ENCODE data around the gene ZNF778. TPM values are rescaled to one million over a fixed set of nuclear protein-coding genes. Genes with fewer than 3 reads are reported as not detected.
A peak's percentile ranks its signal among the peaks of the same experiment; 100 is the strongest.

ZNF778 gene
- total and polyA plus RNA-seq, 2 of the 13 experiments (the other 11 are each of a cell fraction or from before 2014, with no cell fraction given), result 3.8 to 7.2 TPM

DNA sequence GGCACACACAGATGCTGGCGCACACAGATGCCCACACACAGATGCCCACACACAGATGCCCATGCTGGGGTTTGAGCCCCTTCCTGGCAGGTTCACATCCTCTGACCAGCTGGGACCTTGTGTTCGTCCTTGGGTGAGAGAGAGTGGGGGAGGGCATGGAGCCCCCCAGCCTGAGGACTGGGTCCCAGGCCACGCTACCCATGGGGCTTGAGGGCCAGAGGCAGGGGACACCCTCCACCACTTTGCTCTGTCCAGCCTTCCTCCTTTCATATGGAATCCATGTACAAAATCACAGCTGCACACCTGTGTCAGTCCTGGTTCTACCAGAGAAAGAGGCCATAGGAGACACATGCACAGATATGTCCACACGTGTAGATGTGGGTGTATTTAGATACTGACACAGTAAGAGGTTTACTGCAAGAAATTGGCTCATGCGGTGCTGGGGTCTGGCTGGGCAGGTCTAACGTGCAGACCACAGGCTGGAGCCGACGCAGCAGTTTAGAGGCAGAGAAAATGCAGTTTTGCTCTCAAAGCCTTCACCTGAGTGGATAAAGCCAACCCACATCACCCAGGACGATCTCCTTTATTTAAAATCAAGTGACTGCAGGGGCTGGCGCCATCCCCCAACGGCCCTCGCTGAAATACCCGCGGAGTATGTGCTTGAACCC is 28.0 kb upstream of the ZNF778 start:
- peak overlapping the region; percentile 99 for H3K27ac ChIP-seq (ENCODE audit: extremely low read length, insufficient read depth, low read length)
- in situ Hi-C loops (cut with HindIII; ENCODE audit: extremely low pct_ligation_motif_present, low pct_unique_long_range_greater_than_20kb), result no loop called here
- peaks cover 0 to 11% of the 10 kb centered on the region in 2 experiments; a peak in 3 of 5 replicates for H3K27me3 ChIP-seq (ENCODE audit: control insufficient read depth in 1 of 2, insufficient read depth in 2 of 2, low read length in 2 of 2)
- no peak for DNase-seq (ENCODE audit: low spot score)
- peak overlapping the region in 1 of 3 experiments; percentile 86; a peak in 2 of 6 replicates for H3K4me3 ChIP-seq (replicated peaks in 1 of 3; ENCODE audit: insufficient read depth in 1 of 3, low read depth in 2 of 3, low read length in 3 of 3)
- intact Hi-C loops (cut with micrococcal nuclease; ENCODE audit: unreplicated experiment), result no loop called here
- no peak overlapping the region for H2AFZ ChIP-seq (ENCODE audit: low read length)
- H3K4me2 ChIP-seq (ENCODE audit: low read depth, low read length), result peak overlapping the region; percentile 94
- peak; percentile 32 for FAIRE-seq
- no peaks in the 10 kb centered on the region for H3K36me3 ChIP-seq (replicated peaks in 1 of 2; ENCODE audit: control insufficient read depth in 1 of 2, insufficient read depth in 2 of 2, low read length in 2 of 2)
- POLR2A ChIA-PET, result no interaction called here
- peaks cover 6% of the 10 kb centered on the region for H3K79me2 ChIP-seq (ENCODE audit: insufficient read depth, low read length)
- WGBS (ENCODE audit: low lambda C conversion rate), result 17% methylated on average over 11 of the region's 14 CpGs
- peaks cover 37% of the 10 kb centered on the region for H3K4me1 ChIP-seq (ENCODE audit: insufficient read depth, low read length)
- no peak for ATAC-seq
- no peaks in the 10 kb centered on the region for H3K9me3 ChIP-seq (ENCODE audit: low read length)
- H3K9ac ChIP-seq (ENCODE audit: insufficient read depth, low read depth, low read length), result peak overlapping the region; percentile 82
- H4K20me1 ChIP-seq (ENCODE audit: insufficient read depth, low read length), result peaks cover 44% of the 10 kb centered on the region
- CTCF ChIA-PET (ENCODE audit: low intra/inter-chr PET ratio, low total read pairs), result no interaction called here
- no TSS peak for BruUV-seq (replicated peaks)
- TF ChIP-seq RBM22 (optimal IDR thresholded peaks at IDR 0.05; ENCODE audit: low read length), result peak; percentile 63
- TF ChIP-seq AGO1 (IDR thresholded peaks at IDR 0.05; ENCODE audit: low read depth, low read length, poor library complexity, severe bottlenecking), result peak; percentile 22
- peak; percentile 9 for TF ChIP-seq AGO2 (optimal IDR thresholded peaks at IDR 0.05; ENCODE audit: low read depth, low read length)
- TF ChIP-seq, protein P1, sequence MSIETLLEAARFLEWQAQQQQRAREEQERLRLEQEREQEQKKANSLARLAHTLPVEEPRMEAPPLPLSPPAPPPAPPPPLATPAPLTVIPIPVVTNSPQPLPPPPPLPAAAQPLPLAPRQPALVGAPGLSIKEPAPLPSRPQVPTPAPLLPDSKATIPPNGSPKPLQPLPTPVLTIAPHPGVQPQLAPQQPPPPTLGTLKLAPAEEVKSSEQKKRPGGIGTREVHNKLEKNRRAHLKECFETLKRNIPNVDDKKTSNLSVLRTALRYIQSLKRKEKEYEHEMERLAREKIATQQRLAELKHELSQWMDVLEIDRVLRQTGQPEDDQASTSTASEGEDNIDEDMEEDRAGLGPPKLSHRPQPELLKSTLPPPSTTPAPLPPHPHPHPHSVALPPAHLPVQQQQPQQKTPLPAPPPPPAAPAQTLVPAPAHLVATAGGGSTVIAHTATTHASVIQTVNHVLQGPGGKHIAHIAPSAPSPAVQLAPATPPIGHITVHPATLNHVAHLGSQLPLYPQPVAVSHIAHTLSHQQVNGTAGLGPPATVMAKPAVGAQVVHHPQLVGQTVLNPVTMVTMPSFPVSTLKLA (IDR thresholded peaks at IDR 0.05), result peak; percentile 86
- 0 out of 2 replicates have a peak, but pooled peaks have one; percentile 42 for TF ChIP-seq SMAD1 (CRISPR knock-in tag; IDR thresholded peaks at IDR 0.05; ENCODE audit: borderline replicate concordance, low read depth)
- TF ChIP-seq ZNF326 (CRISPR knock-in tag; IDR thresholded peaks at IDR 0.05; ENCODE audit: borderline replicate concordance), result 0 out of 2 replicates have a peak, but pooled peaks have one; percentile 46
- no peak for TF ChIP-seq SIX1 (CRISPR knock-in tag; IDR thresholded peaks at IDR 0.05; ENCODE audit: borderline replicate concordance)
- TF ChIP-seq, protein P2, sequence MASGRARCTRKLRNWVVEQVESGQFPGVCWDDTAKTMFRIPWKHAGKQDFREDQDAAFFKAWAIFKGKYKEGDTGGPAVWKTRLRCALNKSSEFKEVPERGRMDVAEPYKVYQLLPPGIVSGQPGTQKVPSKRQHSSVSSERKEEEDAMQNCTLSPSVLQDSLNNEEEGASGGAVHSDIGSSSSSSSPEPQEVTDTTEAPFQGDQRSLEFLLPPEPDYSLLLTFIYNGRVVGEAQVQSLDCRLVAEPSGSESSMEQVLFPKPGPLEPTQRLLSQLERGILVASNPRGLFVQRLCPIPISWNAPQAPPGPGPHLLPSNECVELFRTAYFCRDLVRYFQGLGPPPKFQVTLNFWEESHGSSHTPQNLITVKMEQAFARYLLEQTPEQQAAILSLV (CRISPR knock-in tag; IDR thresholded peaks at IDR 0.05; ENCODE audit: borderline replicate concordance), result 0 out of 2 replicates have a peak, but pooled peaks have one; percentile 35
- TF ChIP-seq EHMT2 (IDR thresholded peaks at IDR 0.05; ENCODE audit: borderline replicate concordance, low read depth, low read length), result no peak
- TF ChIP-seq POLR2A (IDR thresholded peaks at IDR 0.05; ENCODE audit: insufficient read depth in 1 of 2, low read depth in 2 of 2, low read length in 2 of 2), result peak in 1 of 2 experiments; percentile 35; a peak in 1 of 4 replicates
- peak; percentile 69; the same call in 1 of the 2 replicates for TF ChIP-seq ZNF121 (CRISPR knock-in tag; IDR thresholded peaks at IDR 0.05)
- TF ChIP-seq MAFK (conservative IDR thresholded peaks at IDR 0.05 in 1 of 2, IDR thresholded peaks at IDR 0.05 in 1 of 2; ENCODE audit: low read length in 2 of 2), result 0 out of 4 replicates have a peak, but pooled peaks of 1 of the 2 experiments have one; percentile 5
- no peak for TF ChIP-seq NCOA5 (CRISPR knock-in tag; IDR thresholded peaks at IDR 0.05)
- TF ChIP-seq AKAP8 (CRISPR knock-in tag; IDR thresholded peaks at IDR 0.05), result peak; percentile 93; the same call in 1 of the 2 replicates
- TF ChIP-seq ZNF274 (CRISPR knock-in tag; IDR thresholded peaks at IDR 0.05), result no peak
- TF ChIP-seq HNF4G (IDR thresholded peaks at IDR 0.05; ENCODE audit: borderline replicate concordance, low read depth, low read length), result no peak
- TF ChIP-seq HNF4G (CRISPR knock-in tag; IDR thresholded peaks at IDR 0.05; ENCODE audit: borderline replicate concordance, low read depth), result 0 out of 2 replicates have a peak, but pooled peaks have one; percentile 44
- TF ChIP-seq, protein P3, sequence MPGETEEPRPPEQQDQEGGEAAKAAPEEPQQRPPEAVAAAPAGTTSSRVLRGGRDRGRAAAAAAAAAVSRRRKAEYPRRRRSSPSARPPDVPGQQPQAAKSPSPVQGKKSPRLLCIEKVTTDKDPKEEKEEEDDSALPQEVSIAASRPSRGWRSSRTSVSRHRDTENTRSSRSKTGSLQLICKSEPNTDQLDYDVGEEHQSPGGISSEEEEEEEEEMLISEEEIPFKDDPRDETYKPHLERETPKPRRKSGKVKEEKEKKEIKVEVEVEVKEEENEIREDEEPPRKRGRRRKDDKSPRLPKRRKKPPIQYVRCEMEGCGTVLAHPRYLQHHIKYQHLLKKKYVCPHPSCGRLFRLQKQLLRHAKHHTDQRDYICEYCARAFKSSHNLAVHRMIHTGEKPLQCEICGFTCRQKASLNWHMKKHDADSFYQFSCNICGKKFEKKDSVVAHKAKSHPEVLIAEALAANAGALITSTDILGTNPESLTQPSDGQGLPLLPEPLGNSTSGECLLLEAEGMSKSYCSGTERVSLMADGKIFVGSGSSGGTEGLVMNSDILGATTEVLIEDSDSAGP (CRISPR knock-in tag; IDR thresholded peaks at IDR 0.05; ENCODE audit: borderline replicate concordance), result 0 out of 2 replicates have a peak, but pooled peaks have one; percentile 6
- TF ChIP-seq HNRNPL (IDR thresholded peaks at IDR 0.05; ENCODE audit: low read depth, low read length), result peak; percentile 24; the same call in 1 of the 2 replicates
- TF ChIP-seq, protein P4, sequence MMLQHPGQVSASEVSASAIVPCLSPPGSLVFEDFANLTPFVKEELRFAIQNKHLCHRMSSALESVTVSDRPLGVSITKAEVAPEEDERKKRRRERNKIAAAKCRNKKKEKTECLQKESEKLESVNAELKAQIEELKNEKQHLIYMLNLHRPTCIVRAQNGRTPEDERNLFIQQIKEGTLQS (CRISPR knock-in tag; IDR thresholded peaks at IDR 0.05), result no peak

Data from HepG2 (cell line).